ENCODE data around the gene KCTD18.

The KCTD18 gene

DNA sequence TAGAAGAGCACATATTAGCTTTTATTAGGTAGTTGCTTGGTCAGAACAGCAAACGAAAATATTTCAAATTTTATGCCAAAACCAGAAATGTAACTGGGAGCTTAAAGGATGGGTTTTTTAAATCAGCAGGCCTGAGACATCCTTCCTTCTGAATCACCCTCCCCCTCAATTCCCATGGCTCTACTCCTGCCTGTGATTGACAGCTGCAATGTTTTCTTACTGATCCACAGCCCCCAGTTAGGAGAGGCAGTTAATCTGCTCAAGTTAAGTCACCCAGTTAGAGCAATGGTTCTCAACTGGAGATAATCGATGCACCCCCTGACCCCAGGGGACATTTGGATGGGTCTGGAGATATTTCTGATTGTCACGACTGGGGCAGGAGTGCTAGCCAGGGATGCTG, 24.9 kb downstream of the KCTD18 start:
- no peak for DNase-seq (ENCODE audit: low spot score)

DNA sequence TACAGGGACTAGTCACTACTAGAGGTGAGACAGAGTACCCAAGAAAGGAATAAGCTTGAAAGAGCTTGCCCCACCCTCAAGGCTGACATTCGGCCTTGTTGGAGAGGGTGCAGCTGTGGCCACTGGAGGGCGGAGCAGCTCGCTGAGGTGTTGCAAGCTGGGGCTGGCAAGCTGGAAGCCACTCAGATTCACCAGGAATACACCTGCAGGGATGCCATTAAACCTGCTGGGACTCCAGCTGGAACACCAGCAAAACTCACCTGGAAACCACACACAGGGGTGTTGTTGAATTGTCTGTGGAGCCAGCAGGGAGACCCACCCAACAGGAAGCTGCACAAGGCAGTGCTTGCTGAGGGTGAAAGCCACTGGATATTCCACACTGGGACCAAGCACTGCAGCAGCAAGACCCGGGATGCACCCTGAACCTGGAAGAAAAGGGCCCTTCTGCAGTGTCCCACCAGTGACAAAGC, 26.1 kb downstream of the KCTD18 start:
- no peak for DNase-seq (ENCODE audit: low spot score)

DNA sequence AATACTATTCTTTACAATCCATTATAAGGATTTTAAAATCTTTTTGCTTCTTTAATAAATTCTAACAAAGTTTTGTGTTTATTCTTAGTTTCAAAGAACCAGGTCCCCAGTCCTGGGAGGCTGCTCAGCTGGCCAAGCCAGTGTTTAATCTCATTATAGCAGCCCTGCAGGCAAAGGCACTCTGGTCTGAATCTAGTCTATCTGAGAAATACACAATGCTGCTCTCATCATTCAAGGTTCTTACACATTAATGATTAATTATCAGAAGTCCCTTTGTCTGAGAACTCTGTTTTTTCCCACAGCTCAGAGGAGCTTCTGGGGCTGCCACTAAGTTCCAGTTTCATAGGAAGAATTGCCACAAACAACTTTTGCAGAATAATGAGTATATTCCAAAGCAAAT, 27.7 kb downstream of the KCTD18 start:
- DNase-seq (ENCODE audit: low spot score), result no peak

DNA sequence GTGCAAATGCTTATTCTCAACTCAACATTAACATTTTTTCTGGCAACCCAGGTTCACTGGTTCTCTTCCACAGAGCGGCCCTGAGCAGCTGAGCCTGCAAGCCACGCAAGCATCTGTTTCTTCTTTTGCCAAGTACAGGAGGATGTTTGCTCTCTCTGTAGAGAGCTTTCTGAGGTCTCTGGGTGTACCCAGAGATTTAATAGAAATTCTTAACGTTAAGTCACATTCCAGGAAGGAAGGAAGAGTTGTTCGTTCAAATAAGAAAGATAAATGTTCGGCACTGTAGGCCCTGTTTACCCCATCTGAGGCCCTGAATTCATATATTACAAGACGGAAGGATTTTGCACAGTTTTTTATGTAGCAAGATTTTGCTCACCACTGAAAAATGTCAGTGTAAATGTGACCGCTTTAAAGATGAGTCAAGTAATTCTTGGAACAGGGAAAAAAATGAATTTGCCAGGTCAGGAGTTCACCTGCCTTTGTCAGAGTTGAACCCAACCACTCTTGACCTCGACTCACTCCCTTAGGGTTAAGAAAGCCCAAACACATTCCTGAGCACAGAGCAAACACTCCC, 30.1 kb downstream of the KCTD18 start:
- DNase-seq (ENCODE audit: low spot score), result no peak

DNA sequence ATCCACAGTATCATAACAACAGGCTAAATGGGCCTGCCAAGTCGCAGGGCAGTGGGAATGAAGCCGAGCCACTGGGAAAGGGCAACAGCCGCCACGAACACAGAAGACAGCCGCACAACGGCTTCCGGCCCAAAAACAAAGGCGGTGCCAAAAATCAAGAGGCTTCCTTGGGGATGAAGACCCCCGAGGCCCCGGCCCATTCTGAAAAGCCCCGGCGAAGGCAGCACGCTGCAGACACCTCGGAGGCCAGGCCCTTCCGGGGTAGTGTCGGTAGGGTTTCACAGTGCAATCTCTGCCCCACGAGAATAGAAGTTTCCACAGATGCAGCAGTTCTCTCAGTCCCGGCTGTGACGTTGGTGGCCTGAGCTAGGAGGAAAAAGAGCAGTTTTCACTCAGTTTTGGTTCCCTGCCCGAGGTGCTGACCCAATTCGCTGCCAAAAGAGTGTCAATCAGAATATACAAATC, 32.2 kb downstream of the KCTD18 start:
- no peak for DNase-seq (ENCODE audit: low spot score)

DNA sequence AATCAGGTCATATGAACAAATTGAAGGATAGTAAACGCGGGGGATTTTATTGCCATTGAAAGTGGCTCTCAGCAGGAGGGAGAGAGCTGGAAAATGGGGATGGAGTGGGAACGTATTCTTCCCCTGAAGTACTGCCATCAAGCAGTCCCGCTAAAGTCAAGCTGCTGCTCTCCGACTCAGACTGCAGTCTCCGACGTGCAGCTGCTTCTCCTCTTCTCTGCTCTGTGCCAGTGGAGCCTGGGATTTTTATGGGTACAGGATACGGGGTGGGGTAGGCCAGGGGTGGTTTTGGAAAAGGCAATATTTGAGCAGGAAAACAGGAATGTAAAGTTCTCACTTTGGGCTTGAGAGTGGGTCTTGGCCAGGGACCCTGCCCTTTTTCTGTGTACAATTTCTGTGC, 33.0 kb downstream of the KCTD18 start:
- DNase-seq (ENCODE audit: low spot score), result no peak

DNA sequence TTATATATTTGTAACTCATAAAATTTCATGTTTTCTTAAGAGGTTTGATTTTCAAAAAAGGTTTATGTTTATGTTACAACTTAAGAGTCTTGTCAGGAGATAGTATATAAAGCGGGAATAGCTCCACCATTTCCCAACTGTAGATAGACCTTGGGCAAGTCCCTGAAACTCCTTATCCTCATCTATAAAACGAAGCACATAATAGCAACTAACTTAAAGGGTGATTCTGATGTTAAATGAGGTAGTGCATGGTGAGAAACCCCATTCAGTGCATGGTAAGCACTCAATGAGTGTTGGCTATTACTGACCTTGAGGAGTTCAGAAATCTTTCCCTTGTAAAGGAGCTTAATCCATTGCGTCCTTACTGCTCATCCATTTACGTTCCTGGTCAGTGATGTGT, 34.1 kb downstream of the KCTD18 start:
- DNase-seq (ENCODE audit: low spot score), result no peak

DNA sequence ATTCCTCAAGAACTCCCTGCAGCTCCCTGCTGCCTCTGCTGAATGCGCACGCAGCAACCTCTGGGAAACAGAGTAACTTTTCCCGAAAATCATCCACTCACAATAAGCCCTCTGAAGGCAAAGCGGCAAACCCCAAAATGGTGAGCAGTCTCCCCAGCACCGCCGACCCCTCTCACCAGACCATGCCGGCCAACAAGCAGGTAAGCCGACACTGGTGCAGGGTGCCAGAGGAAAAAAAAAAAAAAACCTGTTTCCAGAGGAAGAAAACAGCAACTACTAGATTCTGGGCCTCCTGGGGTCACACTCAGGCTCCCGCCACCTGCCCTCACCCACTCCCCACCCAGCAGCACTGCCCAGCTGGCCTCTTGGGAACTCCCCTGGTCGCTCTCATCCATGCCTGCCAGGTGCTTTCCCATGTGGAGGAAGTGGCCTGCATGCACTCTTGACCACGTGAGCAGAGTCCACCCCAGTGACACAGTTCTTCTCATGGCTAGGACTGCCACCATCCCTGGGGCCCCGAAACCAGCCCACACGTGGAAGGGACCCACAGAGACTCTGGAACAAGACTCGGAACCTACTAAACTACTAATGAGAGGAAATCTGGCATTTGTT, 36.9 kb downstream of the KCTD18 start:
- no peak for DNase-seq (ENCODE audit: low spot score)

DNA sequence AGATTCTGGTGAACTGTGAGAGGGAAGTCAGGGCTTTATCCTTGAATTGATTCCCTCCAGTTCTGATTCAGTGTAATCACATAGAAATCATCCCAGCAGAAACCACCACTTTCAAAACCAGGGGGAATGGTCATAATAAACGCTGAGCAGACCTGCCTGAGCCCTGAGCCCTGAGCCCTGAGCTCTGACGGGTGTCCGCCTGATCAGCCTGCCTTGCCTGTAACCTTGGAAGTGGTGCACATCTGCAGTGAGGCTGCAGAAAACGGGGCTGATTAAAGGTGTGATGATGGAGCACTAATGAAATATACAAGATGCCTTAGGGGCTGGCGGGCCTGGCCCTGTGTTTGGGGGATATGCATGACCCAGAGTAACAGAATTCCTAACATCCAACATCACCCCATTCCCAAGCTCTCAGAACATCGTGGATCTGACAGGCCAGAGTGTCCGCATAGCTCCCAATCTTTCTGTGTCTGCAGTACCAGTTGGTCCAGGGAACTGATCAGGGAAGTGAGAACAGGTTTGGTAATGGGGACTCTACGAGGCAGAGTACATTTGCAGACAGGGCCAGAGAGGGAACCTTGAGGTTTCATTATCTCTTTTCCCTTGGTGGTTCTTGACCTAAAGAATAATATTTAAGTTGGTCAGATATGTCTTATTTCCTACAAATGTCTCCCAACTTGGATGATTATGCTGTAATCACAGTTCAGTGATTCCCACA, 37.8 kb downstream of the KCTD18 start:
- DNase-seq (ENCODE audit: low spot score), result no peak

DNA sequence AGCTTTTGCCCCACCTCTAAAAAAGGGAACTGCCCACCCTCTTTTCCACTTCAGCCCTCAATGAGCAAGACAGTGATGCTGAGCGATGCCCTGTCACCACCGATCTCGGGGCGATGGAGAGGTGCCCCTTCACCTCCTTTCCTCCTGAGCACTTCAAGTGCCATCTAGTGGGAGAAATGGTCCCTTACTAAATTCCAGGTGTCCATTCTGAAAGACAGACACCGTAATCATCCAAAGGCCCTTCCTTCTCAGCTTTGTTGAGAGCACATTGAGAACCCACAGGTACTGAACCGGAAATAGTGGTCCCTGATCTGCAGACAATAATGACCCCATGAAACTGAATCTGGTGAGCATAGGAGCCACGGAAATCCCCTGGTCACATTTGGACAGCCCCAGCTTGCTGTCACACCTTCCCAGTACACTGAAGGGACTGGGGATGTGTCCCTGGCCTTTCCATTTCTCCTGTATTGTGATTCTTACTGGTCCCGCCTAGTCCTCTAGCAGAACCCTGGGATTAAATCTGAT, 38.5 kb downstream of the KCTD18 start:
- peak; percentile 17 for DNase-seq (ENCODE audit: low spot score)

DNA sequence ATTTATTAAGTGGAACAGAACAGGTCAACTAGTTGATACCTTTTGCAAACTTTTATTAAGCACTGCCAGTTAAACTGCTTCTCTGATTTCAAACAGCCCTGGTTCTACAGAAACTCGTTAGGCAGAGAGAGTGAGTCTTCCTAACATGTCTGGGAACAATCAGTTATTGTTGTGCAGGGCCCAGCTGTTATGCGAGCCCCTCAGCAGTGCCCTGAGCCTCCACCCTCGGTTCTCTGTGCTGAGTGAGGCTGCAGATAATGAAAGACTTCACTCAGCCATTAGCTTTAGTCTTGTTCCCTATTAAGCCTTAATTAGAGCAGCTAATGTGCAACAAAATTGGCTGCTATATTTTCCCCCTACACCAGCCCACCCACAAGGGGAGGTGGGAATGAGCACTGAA, 39.6 kb downstream of the KCTD18 start:
- peak; percentile 21 for DNase-seq (ENCODE audit: low spot score)

DNA sequence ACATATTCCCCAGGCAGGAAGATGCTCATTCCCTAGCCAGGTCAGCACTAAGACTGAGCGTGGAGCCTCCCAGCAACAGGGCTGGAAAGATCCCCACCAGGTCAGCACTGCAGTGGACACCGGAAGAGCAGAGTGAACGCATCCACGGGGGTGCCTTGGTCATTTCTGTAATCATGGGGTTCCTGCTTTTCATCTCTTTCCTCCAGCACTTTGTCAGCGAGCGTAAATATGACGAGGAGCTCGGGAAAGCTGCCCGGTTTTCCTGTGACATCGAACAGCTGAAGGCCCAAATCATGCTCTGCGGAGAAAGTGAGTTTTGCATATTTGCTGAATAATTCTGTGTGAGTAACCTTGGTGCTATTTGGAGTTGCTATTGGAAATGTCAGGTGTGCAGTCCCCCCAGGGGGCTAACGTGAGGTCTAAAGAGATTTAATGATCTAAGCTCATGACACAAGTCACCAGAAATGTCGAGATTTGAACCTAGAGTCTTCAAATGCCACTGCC, 40.1 kb downstream of the KCTD18 start:
- no peak for DNase-seq (ENCODE audit: low spot score)

DNA sequence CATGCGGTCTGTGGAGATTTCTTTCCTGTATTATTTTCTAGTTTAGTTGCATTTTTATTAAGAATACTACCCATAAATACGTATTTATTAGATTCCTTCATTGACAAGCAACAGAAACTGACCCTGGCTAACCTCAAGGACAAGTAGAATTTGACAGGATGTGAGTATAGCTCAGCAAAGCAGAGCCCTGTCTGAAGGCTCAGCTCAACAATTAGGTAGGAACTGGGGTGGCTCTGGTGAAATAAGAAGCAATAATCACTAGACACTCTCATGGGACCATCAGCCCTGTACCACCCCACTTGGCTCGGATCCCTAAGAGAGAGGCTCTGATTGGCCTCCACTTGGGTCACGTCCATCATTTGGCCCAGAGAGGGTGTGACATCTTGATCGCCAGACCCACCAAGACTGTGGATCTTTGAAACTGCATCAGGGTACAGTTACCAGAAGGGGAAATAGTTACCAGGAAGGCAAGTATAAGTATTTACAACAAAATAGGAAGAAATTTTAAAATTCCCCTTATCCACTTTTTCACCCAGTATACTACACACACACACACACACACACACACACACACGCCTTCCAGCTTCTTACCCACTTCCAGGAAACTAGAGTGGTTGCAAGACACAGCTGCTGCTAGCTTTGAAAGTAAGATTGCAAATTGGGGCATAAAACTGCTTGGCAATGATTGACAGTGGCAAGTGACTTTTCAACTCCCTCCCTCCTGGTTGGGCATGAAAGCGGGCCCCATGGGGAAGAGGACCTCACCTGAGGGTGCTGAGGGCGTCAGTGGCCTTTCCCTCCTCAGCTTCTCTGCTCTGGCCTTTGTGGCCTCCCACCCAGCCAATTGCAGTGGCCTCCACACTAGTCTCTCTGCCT, 41.8 kb downstream of the KCTD18 start:
- DNase-seq (ENCODE audit: low spot score), result no peak

DNA sequence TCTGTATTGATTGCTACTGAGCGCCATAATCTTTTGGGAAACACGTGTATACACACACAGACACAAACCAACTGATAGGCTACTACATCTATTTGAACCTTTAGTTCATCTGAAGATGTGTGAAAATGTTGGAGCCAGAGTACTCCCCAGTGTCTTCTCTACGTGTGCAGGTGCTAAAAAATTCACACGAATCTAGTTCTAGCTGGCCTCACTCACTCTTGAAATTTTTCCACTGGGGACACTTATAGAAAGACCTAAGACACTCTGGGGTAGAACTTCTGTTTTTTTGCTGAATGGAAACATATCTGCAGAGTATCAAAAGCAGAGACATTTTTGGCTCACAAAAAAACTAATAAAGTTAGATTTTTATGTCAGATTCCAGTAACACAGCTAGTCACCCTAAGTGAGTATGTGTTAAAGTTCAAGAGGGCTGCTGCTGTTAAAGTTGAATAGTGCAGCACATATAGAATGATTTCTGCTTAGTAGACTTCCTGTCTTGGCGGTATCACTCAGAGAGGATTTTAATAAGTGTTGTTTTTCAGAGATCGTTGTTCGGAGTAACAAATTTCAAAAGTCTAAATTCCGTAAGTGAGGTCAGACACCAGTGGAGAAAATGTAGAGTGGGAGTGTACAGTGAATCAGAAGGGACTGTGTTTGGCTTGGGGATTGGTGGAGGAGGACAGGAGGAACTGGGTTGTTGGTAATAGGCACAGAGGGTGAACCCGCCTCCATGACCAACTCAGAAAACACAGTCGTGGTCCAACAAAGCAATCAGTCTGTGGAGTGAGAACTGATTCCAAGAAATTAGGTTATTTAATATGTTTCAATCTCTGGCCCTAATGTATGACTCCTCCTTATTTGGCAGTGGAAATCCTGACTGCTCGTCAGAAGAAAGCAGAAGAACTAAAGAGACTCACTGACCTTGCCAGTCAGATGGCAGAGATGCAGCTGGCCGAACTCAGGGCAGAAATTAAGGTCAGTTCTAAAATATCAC, 43.1 kb downstream of the KCTD18 start:
- no peak for DNase-seq (ENCODE audit: low spot score)

DNA sequence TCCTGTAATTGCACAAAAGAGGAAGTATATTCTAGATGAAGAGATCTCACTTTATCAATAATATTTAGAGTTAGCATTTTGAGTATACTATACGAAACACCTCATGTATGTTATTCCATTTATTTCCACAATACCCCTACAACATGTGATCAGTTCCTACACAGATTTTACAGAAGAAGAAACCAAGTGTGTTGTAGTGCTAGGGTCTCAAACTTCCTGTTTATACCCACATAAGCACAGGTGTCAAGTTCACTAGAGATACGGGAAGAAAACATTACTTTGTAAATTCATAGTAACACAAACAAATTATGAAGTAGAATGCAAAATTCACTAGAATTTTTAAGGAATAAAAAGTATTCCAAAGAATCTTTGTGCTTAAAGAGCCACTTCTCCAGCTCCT, 46.4 kb downstream of the KCTD18 start:
- DNase-seq (ENCODE audit: low spot score), result no peak

DNA sequence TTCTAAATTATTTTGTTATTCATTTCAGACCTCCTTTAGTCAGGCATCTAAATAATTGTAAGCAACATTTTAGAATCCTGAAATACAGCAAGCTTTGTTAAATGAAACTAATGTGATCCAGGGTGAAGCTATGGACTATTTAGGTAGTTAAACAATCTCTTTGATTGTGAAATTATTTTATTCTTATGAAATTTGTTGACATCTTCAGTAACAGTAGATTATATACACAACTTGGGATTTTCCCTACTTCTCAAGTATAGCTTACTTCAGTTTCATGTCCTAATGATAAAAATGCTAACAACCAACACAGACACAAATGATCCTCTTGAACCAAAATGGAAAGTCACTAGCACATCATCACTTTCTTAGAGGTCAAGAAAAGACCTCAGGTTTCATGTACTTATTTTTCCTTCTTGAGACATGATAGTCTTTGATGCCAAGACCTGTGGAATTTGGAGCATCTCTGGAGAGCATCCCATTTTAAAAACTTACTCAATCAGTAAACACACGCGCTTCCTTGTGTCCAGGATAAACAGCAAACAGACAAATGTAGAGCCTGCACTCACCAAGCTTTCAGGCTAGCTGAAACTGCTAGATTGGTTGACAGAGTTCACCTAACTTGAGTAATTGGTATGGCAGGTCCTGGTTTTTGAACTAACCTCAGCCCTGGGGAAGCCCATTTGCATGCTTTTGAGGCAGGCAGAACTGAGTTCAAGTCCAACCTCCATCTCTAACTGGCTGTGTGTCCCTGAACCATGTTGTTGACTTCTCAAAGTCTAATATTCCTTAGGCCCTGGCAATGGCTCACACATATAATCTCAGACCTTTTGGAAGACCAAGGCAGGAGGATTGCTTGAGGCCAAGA, 47.8 kb downstream of the KCTD18 start:
- DNase-seq (ENCODE audit: low spot score), result no peak

DNA sequence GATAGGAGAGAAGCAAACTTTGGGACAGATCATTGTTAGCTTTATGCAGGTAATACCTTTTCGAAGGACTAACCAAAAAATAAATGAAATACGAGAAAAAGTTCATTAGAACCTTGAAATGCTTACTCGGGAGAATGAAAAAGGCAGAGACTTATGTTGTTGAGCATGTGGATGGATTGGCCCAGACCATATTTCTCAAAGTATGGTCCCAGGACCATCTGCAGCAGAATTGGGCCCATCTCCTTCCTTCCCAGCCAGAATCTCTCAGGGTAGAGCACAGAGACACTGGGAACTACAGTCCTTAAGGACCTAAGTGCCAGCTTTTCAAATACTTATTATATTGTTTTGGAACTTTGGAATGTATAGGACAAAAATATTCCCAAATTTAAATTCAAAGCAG, 50.8 kb downstream of the KCTD18 start:
- DNase-seq (ENCODE audit: low spot score), result no peak

DNA sequence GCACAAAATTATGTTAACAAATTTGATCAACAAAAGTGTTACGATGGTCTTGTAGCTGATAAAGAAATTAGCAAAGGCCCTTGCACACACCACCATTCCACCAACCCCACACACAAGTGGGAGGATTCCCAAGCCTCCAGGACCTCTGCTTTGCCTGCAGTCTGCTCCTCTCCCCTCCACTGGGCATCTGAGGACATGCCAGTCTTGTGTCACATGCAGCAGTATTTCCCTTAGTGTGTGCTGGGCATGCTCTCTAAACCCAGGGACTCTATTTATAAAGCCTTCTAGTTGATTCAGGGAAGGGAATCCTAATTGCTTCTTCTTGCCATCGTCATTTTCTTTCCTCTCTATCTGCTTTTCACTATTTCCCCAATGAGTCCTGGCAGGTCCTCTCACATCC, 53.3 kb downstream of the KCTD18 start:
- DNase-seq (ENCODE audit: low spot score), result no peak

DNA sequence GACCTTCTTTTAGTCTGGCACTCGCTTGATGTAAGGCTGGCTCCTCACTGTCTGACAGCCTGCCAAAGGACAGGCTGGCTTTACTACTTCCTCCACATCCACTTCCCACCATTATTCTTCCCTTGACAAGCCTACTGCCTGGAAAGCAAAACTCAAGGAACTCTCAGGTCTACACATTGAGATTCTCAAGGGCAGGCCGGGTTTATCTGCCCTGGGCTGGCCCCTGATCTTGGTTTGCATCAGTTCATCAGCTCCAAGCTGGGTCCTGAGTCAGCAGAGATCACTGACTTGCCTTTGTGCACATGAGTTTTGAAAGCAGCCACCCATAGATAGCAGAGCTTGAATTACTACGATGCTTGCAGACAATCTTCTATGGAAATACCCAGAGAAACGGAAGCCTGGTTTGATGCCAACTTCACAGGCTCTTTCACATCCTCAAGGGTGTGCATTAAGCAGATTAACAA, 53.9 kb downstream of the KCTD18 start:
- DNase-seq (ENCODE audit: low spot score), result no peak

All from COLO829 (cell line).